ENCODE data around the gene TNFRSF8. TPM values are rescaled to one million over a fixed set of nuclear protein-coding genes. Genes with fewer than 3 reads are reported as not detected.

Gene TNFRSF8
- total RNA-seq, 3 donors from 2014 or later, result 0.31 to 0.51 TPM; not detected in 1

DNA sequence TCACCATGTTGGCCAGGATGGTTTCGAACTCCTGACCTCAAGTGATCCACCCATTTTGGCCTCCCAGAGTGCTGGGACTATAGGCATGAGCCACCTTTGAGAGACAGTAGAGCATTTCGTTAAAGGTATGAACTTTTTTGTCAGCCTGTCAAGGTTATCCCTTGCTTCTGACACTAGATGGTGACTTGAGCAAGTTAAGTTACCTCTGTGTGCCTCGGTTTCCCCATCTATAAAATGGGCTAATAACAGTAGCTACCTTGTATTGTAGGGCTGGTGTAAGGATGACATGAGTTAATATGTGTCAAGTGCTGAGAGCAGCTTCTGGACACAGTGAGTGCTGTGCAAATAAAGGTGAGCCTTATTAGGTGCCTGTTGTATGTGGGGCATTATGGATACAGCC lies 8.8 kb downstream of the TNFRSF8 start:
- Histone ChIP-seq H3K4me3 (no peak overlapping the region), H3K36me3 (ENCODE audit: low read depth) (no peaks in the 10 kb centered on the region), H3K9me3 (no peaks in the 10 kb centered on the region), H3K4me1 (ENCODE audit: low read depth) (no peaks in the 10 kb centered on the region)
- ATAC-seq (no peak), DNase-seq (no peak)
- intact Hi-C loops (cut with DNase I, micrococcal nuclease), result no loop called here
- TF ChIP-seq, protein P1, sequence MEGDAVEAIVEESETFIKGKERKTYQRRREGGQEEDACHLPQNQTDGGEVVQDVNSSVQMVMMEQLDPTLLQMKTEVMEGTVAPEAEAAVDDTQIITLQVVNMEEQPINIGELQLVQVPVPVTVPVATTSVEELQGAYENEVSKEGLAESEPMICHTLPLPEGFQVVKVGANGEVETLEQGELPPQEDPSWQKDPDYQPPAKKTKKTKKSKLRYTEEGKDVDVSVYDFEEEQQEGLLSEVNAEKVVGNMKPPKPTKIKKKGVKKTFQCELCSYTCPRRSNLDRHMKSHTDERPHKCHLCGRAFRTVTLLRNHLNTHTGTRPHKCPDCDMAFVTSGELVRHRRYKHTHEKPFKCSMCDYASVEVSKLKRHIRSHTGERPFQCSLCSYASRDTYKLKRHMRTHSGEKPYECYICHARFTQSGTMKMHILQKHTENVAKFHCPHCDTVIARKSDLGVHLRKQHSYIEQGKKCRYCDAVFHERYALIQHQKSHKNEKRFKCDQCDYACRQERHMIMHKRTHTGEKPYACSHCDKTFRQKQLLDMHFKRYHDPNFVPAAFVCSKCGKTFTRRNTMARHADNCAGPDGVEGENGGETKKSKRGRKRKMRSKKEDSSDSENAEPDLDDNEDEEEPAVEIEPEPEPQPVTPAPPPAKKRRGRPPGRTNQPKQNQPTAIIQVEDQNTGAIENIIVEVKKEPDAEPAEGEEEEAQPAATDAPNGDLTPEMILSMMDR (IDR thresholded peaks at IDR 0.05), result no peak

DNA sequence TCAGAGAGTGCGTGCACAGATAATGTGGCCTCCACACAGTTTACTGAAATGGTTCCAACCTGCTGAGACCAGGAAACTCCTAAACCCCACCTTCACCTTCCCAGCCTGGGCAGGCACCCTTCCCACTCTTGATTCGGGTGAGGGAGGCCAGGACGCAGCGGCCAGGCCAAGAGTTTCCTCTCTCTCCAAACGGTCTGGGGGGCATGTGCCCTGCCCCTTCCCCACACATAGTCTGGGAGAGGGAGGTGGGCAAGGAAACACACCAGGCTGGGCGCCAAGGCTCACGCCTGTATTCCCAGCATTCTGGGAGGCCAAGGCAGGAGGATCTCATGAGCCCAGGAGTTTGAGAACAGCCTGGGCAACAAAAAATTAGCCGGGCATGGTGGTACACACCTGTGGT lies 9.6 kb downstream of the TNFRSF8 start:
- no peaks in the 10 kb centered on the region for H3K9me3 ChIP-seq
- TF ChIP-seq, protein P1 (IDR thresholded peaks at IDR 0.05), result no peak
- H3K4me3 ChIP-seq, result no peak overlapping the region
- intact Hi-C loops (cut with DNase I, micrococcal nuclease), result no loop called here
- no peak for DNase-seq
- H3K36me3 ChIP-seq (ENCODE audit: low read depth), result no peaks in the 10 kb centered on the region
- H3K4me1 ChIP-seq (ENCODE audit: low read depth), result no peaks in the 10 kb centered on the region
- no peak for ATAC-seq

DNA sequence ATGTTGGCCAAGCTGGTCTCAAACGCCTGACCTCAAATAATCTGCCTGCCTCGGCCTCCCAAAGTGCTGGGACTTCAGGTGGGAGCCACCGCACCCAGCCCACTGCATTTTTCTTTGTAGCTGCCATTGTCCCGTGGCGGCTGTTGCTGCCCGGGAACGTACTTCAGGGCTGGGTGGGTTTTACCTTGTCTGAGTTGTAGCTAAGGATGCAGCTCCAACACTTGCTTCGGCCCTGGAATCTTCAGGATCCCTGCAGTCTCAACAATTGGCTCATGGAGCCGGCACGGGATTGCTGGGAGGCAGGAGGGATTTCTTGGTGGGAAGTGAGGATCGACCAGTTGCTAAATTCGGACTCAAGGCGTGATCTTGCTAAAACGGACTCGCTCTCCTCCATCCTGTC lies 10.7 kb downstream of the TNFRSF8 start:
- TF ChIP-seq, protein P1 (IDR thresholded peaks at IDR 0.05), result no peak
- H3K36me3 ChIP-seq (ENCODE audit: low read depth), result no peaks in the 10 kb centered on the region
- H3K4me3 ChIP-seq, result no peak overlapping the region
- intact Hi-C loops (cut with DNase I, micrococcal nuclease), result no loop called here
- no peak for DNase-seq
- H3K9me3 ChIP-seq, result no peaks in the 10 kb centered on the region
- H3K4me1 ChIP-seq (ENCODE audit: low read depth), result no peaks in the 10 kb centered on the region
- ATAC-seq, result no peak

DNA sequence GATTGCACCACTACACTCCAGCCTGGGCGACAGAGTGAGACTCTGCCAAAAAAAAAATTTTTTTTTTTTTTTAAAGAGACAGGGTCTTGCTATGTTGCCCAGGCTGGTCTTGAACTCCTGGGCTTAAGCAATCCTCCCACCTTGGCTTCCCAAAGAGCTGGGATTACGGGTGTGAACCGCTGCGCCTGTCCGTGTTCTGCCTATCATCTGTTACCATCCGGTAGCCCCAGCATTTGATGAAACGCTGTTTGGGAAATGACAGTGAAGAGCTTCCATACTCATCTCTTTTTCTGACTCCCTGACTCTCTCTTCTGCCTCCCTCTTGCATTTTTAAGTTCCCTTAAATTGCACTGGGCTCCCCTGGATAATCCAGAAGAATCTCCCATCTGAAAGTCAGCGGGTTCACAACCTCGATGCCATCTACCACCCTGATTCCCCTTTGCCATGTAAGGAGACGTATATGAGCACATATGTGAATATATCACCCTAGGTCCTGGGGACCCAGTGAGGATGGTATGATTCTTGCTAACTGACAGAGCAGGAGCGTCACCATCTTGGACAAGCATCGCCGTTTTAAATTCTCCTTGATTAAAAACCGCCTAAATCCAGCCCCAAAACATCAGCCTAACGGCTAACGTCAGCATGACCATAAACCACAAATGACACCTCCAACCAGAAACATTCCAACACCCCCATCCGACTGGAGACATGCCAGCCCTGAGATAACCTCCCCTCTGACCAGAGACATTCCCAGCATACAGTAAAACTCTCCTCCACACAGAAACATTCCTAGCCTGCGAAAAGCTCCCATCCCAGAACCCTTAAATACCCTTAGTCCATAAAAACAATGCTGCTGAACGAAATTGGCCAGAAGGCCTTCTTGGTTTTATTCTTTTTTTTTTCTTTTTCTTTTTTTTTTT lies 12.4 kb downstream of the TNFRSF8 start:
- H3K4me1 ChIP-seq (ENCODE audit: low read depth), result no peaks in the 10 kb centered on the region
- DNase-seq (no peak), ATAC-seq (no peak)
- no peak overlapping the region for H3K4me3 ChIP-seq
- no peaks in the 10 kb centered on the region for H3K36me3 ChIP-seq (ENCODE audit: low read depth)
- intact Hi-C loops (cut with DNase I, micrococcal nuclease), result no loop called here
- TF ChIP-seq, protein P1 (IDR thresholded peaks at IDR 0.05), result no peak
- H3K9me3 ChIP-seq, result no peaks in the 10 kb centered on the region

DNA sequence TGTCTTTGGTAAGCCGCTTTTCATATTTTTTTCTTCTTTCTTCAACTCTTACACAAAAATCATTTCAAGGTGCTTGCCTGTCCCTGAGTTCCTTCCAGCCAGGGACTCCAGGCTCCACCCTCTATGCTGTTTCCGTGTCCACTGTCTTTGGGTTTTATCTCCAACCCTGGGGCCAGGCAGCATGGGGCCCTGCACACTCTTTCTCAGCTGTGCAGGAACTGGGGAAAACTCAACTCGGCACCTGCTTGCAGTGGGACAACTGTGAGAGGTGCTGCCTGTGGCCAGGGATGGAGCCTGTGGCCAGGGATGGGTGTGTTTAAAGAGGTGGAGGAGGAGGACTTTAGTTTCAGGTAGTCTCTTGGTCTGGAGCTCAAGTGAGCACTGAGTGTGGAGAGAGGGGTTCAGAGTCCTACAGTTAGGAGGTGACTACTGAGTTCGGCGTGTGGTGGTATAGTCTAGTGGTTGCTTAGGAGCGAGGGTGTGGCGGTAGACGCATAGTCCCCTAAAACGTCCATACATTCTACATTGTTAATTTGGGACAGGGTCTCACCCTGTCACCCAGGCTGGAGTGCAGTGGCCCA lies 13.4 kb downstream of the TNFRSF8 start:
- Histone ChIP-seq H3K4me1 (ENCODE audit: low read depth) (no peaks in the 10 kb centered on the region), H3K4me3 (no peak overlapping the region), H3K9me3 (no peaks in the 10 kb centered on the region), H3K36me3 (ENCODE audit: low read depth) (no peaks in the 10 kb centered on the region)
- TF ChIP-seq, protein P1 (IDR thresholded peaks at IDR 0.05), result no peak
- ATAC-seq, result no peak
- DNase-seq, result no peak
- intact Hi-C loops (cut with DNase I, micrococcal nuclease), result no loop called here
